ENCODE data around the gene SPEF1. TPM values are rescaled to one million over a fixed set of nuclear protein-coding genes. Genes with fewer than 3 reads are reported as not detected.

Gene SPEF1
- total and polyA plus RNA-seq, 3 donors from 2014 or later = 9.8 to 28.8 (median 12.1) TPM

- Histone ChIP-seq H3K36me3 (ENCODE audit: low read depth, missing control alignments) (no peaks in the 10 kb centered on the region), H3K27me3 (no peaks in the 10 kb centered on the region), H3K4me3 (no peak overlapping the region), H3K9me3 (no peaks in the 10 kb centered on the region), H3K27ac (no peak overlapping the region), H3K4me1 (peaks cover 17% of the 10 kb centered on the region)
- intact Hi-C loops (cut with DNase I; ENCODE audit: low total_unique reads) = no loop called here
- DNase-seq = no peak
- no peak for TF ChIP-seq CTCF (IDR thresholded peaks at IDR 0.05)
- TF ChIP-seq POLR2A (IDR thresholded peaks at IDR 0.05) = no peak
- 95 to 96% methylated on average over 11 of the region's 11 CpGs for WGBS, 2 donors
These were observed 21.4 kb upstream of the SPEF1 start for GRCh38 chr20:3802524-3803239.

DNA sequence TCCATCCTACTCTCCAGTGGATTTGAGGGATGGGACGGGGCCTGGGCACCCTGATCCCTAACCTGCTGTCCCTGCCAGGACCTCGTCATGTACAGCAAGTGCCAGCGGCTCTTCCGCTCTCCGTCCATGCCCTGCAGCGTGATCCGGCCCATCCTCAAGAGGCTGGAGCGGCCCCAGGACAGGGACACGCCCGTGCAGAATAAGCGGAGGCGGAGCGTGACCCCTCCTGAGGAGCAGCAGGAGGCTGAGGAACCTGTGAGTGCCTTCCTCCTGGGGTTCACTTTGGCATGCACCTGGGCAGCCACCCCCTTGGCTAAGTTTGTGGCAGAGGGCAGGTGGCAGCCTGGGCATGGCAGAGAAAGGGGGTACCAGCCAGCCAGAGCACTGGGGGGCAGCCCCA lies 20.6 kb upstream of the SPEF1 start:
- no peak overlapping the region for H3K4me3 ChIP-seq
- TF ChIP-seq POLR2A (IDR thresholded peaks at IDR 0.05) = no peak
- TF ChIP-seq CTCF (IDR thresholded peaks at IDR 0.05) = no peak
- H3K27ac ChIP-seq = no peak overlapping the region
- WGBS, 2 donors = 80 to 97% methylated on average over 1 to 13 of the region's 13 CpGs
- no peak for DNase-seq
- H3K36me3 ChIP-seq (ENCODE audit: low read depth, missing control alignments) = no peaks in the 10 kb centered on the region
- intact Hi-C loops (cut with DNase I; ENCODE audit: low total_unique reads) = no loop called here
- H3K27me3 ChIP-seq = no peaks in the 10 kb centered on the region
- no peaks in the 10 kb centered on the region for H3K9me3 ChIP-seq
- H3K4me1 ChIP-seq = peaks cover 11% of the 10 kb centered on the region

DNA sequence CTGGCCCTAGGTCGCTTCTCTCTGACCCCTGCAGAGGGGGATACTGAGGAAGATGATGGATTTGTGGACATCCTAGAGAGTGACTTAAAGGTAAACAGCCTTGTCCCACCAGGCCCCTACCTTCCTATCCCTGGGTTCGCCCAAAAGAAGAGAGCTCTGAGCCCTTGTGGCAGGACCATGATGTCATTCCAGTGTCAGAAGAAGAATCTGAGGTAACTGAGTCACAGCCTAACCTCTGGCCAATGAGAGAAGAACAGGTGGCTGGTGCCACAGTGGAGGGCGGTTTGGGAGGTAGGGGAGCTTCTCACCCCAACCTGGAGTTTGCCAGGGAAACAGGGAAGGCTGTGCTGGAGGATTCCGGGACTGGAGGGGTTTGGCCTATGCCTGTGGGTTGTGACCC lies 20.1 kb upstream of the SPEF1 start:
- intact Hi-C loops (cut with DNase I; ENCODE audit: low total_unique reads) = no loop called here
- Histone ChIP-seq H3K27ac (no peak overlapping the region), H3K4me3 (no peak overlapping the region), H3K4me1 (peaks cover 6% of the 10 kb centered on the region), H3K27me3 (no peaks in the 10 kb centered on the region), H3K9me3 (no peaks in the 10 kb centered on the region), H3K36me3 (ENCODE audit: low read depth, missing control alignments) (no peaks in the 10 kb centered on the region)
- TF ChIP-seq CTCF (IDR thresholded peaks at IDR 0.05) = no peak
- TF ChIP-seq POLR2A (IDR thresholded peaks at IDR 0.05) = no peak
- no peak for DNase-seq
- WGBS, 2 donors = 87 to 94% methylated on average over 4 of the region's 4 CpGs

DNA sequence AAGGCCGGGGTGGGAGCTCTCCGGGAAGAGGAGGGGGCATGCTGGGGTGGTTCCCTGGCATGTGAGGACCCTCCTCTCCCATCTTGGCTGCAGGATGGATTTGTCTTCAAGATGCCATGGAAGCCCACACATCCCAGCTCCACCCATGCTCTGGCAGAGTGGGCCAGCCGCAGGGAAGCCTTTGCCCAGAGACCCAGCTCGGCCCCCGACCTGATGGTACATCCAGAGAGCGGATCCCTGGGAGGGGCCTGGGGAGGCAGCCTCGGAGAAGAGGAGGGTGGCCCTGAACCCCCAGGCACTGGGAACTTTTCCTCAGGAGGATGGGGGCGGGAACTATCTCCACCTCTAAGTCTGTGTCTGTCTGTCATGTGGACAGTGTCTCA lies 19.6 kb upstream of the SPEF1 start:
- TF ChIP-seq CTCF (IDR thresholded peaks at IDR 0.05) (no peak), POLR2A (IDR thresholded peaks at IDR 0.05) (no peak)
- intact Hi-C loops (cut with DNase I; ENCODE audit: low total_unique reads) = no loop called here
- no peak overlapping the region for H3K27ac ChIP-seq
- H3K4me1 ChIP-seq = peaks cover 3% of the 10 kb centered on the region
- H3K4me3 ChIP-seq = no peak overlapping the region
- H3K27me3 ChIP-seq = no peaks in the 10 kb centered on the region
- DNase-seq = no peak
- 83 to 98% methylated on average over 2 to 8 of the region's 8 CpGs for WGBS, 2 donors
- H3K9me3 ChIP-seq = no peaks in the 10 kb centered on the region
- no peaks in the 10 kb centered on the region for H3K36me3 ChIP-seq (ENCODE audit: low read depth, missing control alignments)

- H3K27ac ChIP-seq = no peak overlapping the region
These were observed 19.1 kb upstream of the SPEF1 start for GRCh38 chr20:3800256-3800877.

More at GRCh38 chr20:3800256-3800877, 19.1 kb upstream of the SPEF1 start:
- Histone ChIP-seq H3K9me3 (no peaks in the 10 kb centered on the region), H3K4me3 (no peak overlapping the region), H3K4me1 (peaks cover 3% of the 10 kb centered on the region), H3K27me3 (no peaks in the 10 kb centered on the region), H3K36me3 (ENCODE audit: low read depth, missing control alignments) (no peaks in the 10 kb centered on the region)
- WGBS, 2 donors = 92 to 95% methylated on average over 12 to 18 of the region's 18 CpGs
- TF ChIP-seq CTCF (IDR thresholded peaks at IDR 0.05) = no peak
- no peak for TF ChIP-seq POLR2A (IDR thresholded peaks at IDR 0.05)
- DNase-seq = no peak
- intact Hi-C loops (cut with DNase I; ENCODE audit: low total_unique reads) = no loop called here
